MCF 10A (cell line): ENCODE data around the gene CACNA1C. TPM values are rescaled to one million over a fixed set of nuclear protein-coding genes. Genes with fewer than 3 reads are reported as not detected.

Experiments
- BruUV-seq: library from RNA; stranded (reverse); fragments of 400-500 nt; replicated peaks from 2 replicates; lab custom pipeline; 2021; lab: Mats Ljungman, UMichigan
- CTCF ChIA-PET: fragments of 300-600 bp; sonication (Branson Sonifier 250); formaldehyde crosslinking; extraction: SDS; loops from one replicate; lab custom pipeline; 2021; ENCODE audit warnings: antibody characterized with exemption, inconsistent platforms; lab: Yijun Ruan, JAX
- POLR2A ChIA-PET: fragments of 300-600, 350-650 bp; sonication (Branson Sonifier 250); formaldehyde crosslinking; extraction: SDS; loops from one replicate; lab custom pipeline; 2020; ENCODE audit warnings: antibody characterized with exemption, inconsistent platforms; lab: Yijun Ruan, JAX
- DNase-seq: peaks from one replicate; pipeline ENCODE4 v3.0.0-alpha.2; 2018; ENCODE audit not compliant: unreplicated experiment
- H3K27ac Mint-ChIP-seq: one replicate; pipeline ENCODE4 v1.8.0; 2022; ENCODE audit warnings: mild to moderate bottlenecking, low read depth, mixed read lengths; ENCODE audit not compliant: unreplicated experiment
- H3K27me3 Mint-ChIP-seq: one replicate; pipeline ENCODE4 v1.8.0; 2022; ENCODE audit warnings: mixed read lengths; ENCODE audit not compliant: insufficient read depth, unreplicated experiment
- H3K36me3 Mint-ChIP-seq: one replicate; pipeline ENCODE4 v1.8.0; 2022; ENCODE audit warnings: mild to moderate bottlenecking, moderate library complexity, mixed read lengths; ENCODE audit not compliant: insufficient read depth, unreplicated experiment
- H3K4me1 Mint-ChIP-seq: one replicate; pipeline ENCODE4 v1.8.0; 2022; ENCODE audit warnings: mixed read lengths; ENCODE audit not compliant: insufficient read depth, unreplicated experiment
- H3K4me3 Mint-ChIP-seq: one replicate; pipeline ENCODE4 v1.8.0; 2022; ENCODE audit warnings: mild to moderate bottlenecking, moderate library complexity, mixed read lengths; ENCODE audit not compliant: unreplicated experiment
- H3K9me3 Mint-ChIP-seq: one replicate; pipeline ENCODE4 v1.8.0; 2022; ENCODE audit warnings: mixed read lengths; ENCODE audit not compliant: unreplicated experiment
- intact Hi-C: fragments of 100-400 bp; cut with micrococcal nuclease; formaldehyde crosslinking; loops from 2 replicates; pipeline ENCODE4 v1.14.1; 2022
- total RNA-seq: library from RNA; stranded (reverse); gene quantifications from 2 replicates; pipeline ENCODE4 v1.2.3, GENCODE V29; 2022
- TF ChIP-seq, protein P1 (sequence below): fragments of 200-600 bp; IDR thresholded peaks from one replicate; pipeline ENCODE4 v1.8.0; 2022; ENCODE audit warnings: antibody characterized with exemption, mild to moderate bottlenecking; ENCODE audit not compliant: unreplicated experiment

CACNA1C gene
- total RNA-seq, 1 experiment from 2014 or later, result not detected

DNA sequence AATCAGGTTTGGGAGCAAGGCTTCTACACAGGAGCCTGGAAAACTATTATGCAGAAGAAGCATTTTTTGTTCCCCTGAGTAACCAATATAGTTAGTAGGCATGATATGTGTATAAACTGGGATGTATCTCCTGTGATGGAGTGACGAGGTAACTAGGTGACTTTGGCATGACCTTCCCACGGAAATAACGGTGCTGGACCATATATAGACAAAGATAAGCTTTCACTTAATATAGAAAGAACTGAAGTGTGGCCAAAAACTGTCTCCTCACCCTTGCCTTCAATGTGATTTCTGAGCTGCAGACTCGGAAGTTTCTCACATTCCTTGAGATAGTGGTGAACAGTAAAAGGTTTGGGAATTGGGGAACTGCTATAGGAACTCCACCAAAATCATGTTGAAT lies 185.3 kb downstream of the CACNA1C start:
- TF ChIP-seq, protein P1, sequence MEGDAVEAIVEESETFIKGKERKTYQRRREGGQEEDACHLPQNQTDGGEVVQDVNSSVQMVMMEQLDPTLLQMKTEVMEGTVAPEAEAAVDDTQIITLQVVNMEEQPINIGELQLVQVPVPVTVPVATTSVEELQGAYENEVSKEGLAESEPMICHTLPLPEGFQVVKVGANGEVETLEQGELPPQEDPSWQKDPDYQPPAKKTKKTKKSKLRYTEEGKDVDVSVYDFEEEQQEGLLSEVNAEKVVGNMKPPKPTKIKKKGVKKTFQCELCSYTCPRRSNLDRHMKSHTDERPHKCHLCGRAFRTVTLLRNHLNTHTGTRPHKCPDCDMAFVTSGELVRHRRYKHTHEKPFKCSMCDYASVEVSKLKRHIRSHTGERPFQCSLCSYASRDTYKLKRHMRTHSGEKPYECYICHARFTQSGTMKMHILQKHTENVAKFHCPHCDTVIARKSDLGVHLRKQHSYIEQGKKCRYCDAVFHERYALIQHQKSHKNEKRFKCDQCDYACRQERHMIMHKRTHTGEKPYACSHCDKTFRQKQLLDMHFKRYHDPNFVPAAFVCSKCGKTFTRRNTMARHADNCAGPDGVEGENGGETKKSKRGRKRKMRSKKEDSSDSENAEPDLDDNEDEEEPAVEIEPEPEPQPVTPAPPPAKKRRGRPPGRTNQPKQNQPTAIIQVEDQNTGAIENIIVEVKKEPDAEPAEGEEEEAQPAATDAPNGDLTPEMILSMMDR, result no peak
- POLR2A ChIA-PET, result no interaction called here
- no peak overlapping the region for H3K4me3 Mint-ChIP-seq
- H3K4me1 Mint-ChIP-seq, result no peaks in the 10 kb centered on the region
- intact Hi-C loops, result no loop called here
- no peaks in the 10 kb centered on the region for H3K27me3 Mint-ChIP-seq
- CTCF ChIA-PET, result no interaction called here
- no peaks in the 10 kb centered on the region for H3K9me3 Mint-ChIP-seq
- no TSS peak for BruUV-seq
- H3K27ac Mint-ChIP-seq, result no peak overlapping the region
- H3K36me3 Mint-ChIP-seq, result no peaks in the 10 kb centered on the region
- DNase-seq, result no peak

DNA sequence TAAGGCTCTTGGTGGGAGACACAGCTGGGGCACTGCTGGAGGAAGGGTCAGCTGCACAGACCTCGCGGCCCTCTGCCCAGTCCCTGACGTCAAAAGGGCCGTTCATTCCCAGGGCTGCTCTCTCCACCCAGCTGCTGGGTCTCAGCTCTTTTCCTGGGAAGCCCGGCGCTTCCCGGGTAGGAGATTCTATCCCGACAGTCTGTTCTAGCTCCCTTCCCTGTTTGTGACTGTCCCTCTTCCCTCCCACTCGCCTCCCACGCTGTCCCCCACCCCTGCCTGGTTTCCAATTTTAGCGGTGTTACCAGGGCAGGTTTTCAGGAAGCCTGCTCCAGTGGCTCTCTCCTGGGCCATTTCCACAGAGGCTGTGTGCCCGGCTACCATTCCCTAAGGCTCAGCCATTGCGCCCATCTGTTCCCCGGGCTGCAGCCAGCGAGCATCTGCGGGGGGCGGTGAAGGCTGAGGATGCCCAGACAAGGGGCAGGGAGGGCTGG lies 186.6 kb downstream of the CACNA1C start:
- DNase-seq, result no peak
- POLR2A ChIA-PET, result no interaction called here
- BruUV-seq, result no TSS peak
- TF ChIP-seq, protein P1, result no peak
- H3K4me3 Mint-ChIP-seq, result no peak overlapping the region
- H3K4me1 Mint-ChIP-seq, result peaks cover 5% of the 10 kb centered on the region
- H3K27me3 Mint-ChIP-seq, result no peaks in the 10 kb centered on the region
- no peaks in the 10 kb centered on the region for H3K36me3 Mint-ChIP-seq
- H3K9me3 Mint-ChIP-seq, result no peaks in the 10 kb centered on the region
- intact Hi-C loops, result no loop called here
- CTCF ChIA-PET, result no interaction called here
- no peak overlapping the region for H3K27ac Mint-ChIP-seq

DNA sequence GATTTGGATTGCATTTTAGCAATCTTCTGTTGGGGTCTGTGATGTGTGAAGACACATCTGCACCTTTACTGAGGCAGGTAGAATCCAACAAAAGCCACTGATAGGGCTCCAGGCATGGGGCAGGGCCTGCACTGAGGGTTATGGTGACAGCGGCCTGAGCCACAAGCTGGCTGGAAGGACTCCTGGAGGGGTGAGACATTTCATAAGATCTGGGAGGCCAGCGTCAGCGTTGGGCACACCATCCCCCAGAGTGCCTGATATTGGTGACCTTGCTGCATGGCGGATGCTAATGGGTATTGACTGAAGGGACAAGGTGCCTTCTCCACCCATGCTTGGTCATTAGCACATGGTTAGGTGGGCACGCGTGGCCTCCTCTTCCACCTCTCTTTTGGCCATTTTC lies 187.6 kb downstream of the CACNA1C start:
- BruUV-seq, result no TSS peak
- H3K27me3 Mint-ChIP-seq, result no peaks in the 10 kb centered on the region
- no peaks in the 10 kb centered on the region for H3K36me3 Mint-ChIP-seq
- H3K9me3 Mint-ChIP-seq, result no peaks in the 10 kb centered on the region
- ChIA-PET POLR2A (interaction anchor here (0.6 to 0.7 kb wide), 2 partner anchors 14 to 44 kb away, joined by 3 read pairs; no protein-coding TSS in a partner anchor), CTCF (no interaction called here)
- no peak overlapping the region for H3K4me3 Mint-ChIP-seq
- TF ChIP-seq, protein P1, result no peak
- peaks cover 5% of the 10 kb centered on the region for H3K4me1 Mint-ChIP-seq
- no peak for DNase-seq
- intact Hi-C loops, result no loop called here
- H3K27ac Mint-ChIP-seq, result no peak overlapping the region

DNA sequence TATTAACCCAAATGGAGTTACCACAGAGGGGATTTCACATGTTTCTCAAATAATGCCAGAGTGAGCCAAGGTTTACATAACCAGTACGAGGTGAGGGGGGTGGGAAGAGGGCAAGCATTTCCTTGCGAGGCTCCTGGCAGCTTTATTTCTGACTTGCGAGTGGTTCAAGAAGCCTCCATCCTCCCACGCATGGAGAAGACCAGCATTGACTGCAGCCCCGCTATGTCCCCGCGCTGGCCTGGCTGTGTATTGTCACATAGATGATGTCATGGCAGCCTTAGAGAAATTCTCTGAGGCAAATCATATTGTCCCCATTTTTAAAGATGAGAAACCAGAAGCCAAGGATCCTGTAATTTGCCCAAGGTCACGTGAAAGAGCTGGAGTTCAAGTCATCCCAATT lies 188.2 kb downstream of the CACNA1C start:
- CTCF ChIA-PET, result interaction anchor here (0.8 kb wide), 1 partner anchor 48 kb away, joined by 3 read pairs; no protein-coding TSS in a partner anchor
- Mint-ChIP-seq H3K27ac (no peak overlapping the region), H3K4me1 (peaks cover 5% of the 10 kb centered on the region), H3K9me3 (no peaks in the 10 kb centered on the region), H3K4me3 (no peak overlapping the region), H3K36me3 (no peaks in the 10 kb centered on the region), H3K27me3 (no peaks in the 10 kb centered on the region)
- TF ChIP-seq, protein P1, result no peak
- no TSS peak for BruUV-seq
- no peak for DNase-seq
- intact Hi-C loops, result no loop called here
- POLR2A ChIA-PET, result interaction anchor here (0.6 kb wide), 1 partner anchor 120 kb away, joined by 4 read pairs; no protein-coding TSS in a partner anchor
